Stimulated activated CD4-positive, alpha-beta T cell treated with anti-CD3 and anti-CD28 coated beads, Interleukin-1b, Interleukin-23, amount 100 ng/mL, for 4 hours (primary cell): Measurements from ENCODE around the gene ARMC5.

Source experiments
- DNase-seq, 2 donors: peaks; one replicate each; pipeline ENCODE4 v3.0.0-alpha.2; 2020; ENCODE audit warnings: low read depth in 2 of 2

Gene ARMC5

DNA sequence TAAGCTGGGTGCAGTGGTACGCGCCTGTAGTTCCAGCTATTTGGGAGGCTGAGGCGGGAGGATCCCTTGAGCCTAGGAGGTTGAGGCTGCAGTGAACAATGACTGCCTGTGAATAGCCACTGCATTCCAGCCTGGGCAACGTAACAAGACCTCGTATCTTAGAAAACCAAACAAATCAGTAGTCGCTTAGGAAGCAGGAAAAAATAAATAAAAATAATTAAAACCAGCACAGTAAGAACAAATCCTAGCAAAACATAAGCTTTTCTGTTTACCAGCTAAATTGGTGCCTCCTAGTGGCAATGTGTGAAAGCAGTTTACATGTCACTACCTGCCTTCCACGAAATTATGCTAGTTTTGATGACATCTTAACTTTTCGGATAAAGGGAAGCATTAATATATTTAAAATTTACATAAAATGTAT is 1.3 kb downstream of the ARMC5 start:
- DNase-seq, result no peak

DNA sequence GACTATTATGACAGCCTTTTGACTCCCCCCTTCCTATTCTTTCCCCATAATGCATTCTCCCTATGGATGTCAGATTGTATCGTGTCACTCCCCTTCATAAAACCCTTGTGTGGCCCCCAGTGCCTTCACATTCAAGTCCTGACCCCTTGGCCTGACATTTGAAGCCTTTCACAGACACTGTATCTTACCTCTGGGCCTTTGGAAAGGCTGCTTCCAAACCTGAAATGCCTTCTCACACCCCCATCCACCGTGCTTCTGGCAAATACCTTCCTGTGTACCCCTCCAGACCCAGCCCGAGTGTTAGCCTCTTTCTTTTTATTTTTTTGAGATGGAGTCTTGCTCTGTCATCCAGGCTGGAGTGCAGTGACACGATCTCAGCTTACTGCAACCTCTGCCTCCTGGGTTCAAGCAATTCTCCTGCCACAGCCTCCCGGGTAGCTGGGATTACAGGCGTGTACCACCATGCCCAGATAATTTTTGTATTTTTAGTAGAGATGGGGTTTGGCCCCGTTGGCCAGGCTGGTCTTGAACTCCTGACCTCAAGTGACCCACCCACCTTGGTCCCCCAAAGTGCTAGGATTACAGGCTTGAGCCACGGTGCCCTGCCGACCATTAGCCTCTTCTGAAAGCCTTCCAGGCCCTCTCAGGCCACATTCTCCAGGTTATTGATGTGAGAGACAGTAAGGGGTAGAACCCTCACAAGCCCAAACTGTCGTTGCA is 2.1 kb downstream of the ARMC5 start:
- DNase-seq, result no peak

DNA sequence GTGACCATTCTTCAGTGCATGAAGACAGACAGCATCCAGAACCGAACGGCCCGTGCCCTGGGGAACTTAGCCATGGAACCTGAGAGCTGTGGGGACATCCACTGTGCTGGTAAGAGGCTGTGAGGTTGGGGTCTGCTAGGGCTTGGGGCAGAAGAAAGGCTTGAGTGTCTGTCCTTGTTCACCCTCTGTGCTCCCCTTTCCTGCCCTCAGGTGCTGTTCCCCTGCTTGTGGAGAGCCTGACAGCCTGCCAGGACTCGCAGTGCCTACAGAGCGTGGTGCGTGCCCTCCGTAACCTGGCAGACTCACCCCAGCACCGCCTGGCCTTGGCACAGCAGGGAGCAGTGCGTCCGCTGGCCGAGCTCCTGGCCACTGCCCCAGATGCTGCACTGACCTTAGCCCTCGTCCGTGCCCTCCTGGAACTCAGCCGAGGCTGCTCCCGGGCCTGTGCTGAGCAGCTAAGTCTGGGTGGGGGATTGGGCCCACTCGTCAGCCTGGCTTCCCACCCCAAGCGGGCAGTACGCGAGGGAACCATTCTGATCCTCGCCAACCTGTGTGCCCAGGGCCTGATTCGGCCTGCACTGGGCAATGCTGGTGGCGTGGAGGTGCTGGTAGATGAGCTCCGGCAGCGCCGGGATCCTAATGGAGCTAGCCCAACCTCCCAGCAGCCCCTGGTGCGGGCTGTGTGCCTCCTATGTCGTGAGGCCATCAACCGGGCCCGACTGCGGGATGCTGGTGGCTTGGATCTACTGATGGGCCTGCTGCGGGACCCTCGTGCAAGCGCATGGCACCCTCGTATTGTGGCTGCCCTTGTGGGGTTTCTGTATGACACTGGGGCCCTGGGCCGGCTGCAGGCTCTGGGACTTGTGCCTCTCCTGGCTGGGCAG is 2.9 kb downstream of the ARMC5 start:
- no peak for DNase-seq

DNA sequence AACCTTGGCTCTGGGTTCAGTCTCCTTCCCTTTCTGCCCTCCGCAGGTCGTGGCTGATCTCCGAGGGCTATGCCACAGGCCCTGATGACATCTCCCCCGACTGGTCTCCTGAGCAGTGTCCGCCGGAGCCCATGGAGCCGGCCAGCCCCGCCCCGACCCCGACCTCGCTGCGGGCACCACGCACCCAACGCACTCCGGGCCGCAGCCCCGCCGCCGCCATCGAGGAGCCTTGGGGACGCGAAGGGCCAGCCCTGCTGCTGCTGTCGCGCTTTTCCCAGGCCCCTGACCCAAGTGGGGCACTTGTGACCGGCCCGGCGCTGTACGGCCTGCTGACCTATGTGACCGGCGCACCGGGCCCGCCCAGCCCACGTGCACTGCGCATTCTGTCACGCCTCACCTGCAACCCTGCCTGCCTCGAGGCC is 5.1 kb downstream of the ARMC5 start:
- no peak for DNase-seq

DNA sequence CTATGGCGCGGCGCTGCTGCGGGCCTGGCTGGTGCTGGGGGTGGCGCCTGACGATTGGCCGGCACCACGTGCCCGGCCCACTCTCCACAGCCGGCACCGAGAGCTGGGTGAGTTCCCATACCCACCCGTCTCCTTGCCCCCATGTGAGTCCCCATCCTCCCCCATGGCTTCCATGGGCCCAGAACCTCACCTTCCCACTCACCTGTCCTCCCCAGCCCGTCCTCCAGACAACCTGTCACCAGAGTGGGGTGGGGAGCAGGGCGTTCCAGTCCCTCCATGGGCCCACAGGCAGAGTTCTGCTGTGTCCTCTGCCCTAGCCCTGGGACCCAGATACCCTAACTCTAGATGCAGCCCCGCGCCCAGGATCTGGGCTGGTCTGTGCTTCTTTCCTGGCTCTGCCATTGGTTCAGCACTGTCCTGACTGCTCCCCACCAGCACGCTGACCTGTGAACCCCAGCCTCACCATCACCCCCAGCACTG is 5.5 kb downstream of the ARMC5 start:
- DNase-seq, result no peak

DNA sequence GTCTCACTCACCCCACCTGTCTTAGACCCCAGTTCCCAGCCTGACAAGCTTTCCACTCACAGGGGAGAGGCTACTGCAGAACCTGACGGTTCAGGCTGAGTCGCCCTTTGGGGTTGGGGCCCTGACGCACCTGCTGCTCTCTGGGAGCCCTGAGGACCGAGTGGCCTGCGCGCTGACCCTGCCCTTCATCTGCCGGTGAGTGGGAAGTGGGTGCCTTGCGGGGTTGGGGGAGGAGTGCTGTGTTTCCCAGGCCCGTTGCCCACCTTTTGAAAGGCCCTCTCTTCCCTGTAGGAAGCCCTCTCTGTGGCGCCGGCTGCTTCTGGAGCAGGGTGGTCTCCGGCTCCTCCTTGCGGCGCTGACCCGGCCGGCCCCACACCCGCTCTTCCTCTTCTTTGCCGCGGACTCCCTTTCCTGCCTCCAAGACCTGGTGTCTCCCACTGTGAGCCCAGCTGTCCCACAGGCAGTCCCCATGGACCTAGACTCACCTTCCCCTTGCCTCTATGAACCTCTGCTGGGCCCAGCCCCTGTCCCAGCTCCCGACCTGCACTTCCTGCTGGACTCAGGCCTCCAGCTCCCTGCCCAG is 6.6 kb downstream of the ARMC5 start:
- DNase-seq, result no peak

DNA sequence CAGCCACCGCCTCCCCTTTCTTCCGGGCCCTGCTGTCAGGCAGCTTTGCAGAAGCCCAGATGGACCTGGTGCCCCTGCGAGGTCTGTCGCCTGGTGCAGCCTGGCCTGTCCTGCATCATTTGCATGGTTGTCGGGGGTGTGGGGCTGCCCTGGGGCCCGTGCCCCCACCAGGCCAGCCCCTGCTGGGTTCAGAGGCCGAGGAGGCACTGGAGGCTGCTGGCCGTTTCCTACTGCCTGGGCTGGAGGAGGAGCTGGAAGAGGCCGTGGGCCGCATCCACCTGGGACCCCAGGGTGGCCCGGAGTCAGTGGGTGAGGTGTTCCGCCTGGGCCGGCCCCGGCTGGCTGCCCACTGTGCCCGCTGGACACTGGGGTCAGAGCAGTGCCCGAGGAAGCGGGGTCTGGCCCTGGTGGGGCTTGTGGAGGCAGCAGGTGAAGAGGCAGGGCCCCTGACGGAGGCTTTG is 7.1 kb downstream of the ARMC5 start:
- DNase-seq, result no peak

DNA sequence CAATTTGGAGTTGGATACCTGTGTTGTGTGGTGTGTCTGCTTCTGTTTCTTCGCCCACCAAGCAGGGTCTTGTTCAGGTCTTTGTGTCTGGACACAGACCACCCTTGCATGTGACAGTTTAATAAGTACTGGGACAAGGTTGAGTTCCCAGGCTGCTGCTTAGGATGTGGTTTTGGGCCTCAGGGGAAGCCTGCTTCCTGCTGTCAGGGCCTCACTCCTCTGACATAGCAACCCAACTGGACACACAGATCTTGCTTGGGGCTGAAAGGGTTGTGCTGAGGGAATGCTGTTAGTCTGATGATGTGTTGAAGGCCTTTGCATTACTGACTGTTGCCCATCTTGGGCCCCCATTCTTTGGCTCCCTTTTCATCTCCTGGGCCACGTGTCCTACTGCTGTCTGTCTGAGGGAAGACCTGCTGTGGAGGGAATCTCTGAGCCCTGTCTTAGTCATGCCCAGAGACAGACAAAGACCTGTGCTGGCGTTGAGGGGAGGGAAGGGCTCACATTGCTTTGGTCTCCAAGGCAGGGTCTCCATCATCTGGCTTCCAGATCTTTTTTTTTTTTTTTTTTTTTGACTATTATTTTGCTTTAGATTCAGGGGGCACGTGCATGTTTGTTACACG is 8.0 kb downstream of the ARMC5 start:
- DNase-seq, result no peak

DNA sequence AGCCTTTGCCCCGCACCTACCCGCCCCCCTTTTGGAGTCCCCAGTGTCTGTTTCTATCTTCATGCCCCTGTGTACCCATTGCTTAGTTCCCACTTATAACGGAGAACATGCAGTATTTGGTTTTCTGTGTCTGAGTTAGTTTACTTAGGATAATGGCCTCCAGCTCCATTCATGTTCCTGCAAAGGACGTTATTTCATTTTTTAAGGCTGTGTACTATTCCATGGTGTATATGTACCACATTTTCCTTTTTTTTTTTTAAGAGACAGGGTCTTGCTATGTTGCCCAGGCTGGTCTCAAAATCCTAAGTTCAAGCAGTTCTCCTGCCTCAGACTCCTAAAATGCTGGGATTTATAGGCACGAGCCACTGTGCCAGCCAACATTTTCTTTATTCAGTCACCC is 8.6 kb downstream of the ARMC5 start:
- no peak for DNase-seq

DNA sequence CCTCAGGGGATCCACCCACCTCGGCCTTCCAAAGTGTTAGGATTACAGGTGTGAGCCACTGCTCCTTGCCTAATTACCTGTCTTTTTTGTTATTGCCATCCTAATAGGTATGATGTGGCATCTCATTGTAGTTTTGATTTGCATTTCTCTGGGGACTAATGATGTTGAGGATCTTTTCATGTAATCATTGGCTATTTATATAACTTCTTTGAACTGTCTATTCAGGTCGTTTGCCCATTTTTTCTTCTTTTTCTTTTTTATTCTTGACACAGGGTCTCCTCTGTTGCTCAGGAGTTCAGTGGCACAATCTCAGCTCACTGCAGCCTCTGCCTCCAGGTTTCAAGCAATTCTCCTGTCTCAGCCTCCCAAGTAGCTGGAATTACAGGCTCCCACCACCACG is 11.3 kb downstream of the ARMC5 start:
- DNase-seq, result no peak

DNA sequence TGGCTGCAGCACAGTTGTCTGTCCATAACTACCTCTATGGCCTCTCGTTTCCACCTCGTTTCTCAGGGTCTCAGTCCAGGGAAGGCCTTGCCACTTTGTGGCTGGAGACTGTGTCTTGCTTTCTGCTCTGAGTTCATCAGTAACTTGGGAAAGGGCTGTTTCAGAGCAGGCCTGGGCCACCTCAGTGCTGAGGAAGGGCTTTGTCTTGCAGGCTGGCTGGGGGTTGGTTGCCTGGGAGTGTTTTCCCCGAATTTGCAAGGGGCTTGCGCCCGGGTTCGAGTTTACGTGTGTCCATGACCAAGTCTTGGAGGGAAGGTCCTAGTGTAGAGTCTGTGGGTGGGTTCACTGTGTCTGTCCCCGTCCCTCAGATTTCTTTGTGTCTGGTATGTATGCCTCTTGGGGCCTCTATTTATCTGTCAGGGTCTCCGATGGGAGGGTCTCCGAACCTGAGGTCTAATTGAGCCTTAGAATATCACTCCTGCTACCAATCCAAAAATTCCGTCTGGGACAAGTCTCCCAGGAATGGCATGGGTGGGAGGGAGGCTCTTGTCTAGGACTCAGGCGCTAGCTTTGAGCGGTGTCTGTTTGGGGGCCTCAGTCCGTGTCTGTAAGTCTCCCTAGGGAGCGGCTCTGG is 12.1 kb downstream of the ARMC5 start:
- DNase-seq, result no peak

DNA sequence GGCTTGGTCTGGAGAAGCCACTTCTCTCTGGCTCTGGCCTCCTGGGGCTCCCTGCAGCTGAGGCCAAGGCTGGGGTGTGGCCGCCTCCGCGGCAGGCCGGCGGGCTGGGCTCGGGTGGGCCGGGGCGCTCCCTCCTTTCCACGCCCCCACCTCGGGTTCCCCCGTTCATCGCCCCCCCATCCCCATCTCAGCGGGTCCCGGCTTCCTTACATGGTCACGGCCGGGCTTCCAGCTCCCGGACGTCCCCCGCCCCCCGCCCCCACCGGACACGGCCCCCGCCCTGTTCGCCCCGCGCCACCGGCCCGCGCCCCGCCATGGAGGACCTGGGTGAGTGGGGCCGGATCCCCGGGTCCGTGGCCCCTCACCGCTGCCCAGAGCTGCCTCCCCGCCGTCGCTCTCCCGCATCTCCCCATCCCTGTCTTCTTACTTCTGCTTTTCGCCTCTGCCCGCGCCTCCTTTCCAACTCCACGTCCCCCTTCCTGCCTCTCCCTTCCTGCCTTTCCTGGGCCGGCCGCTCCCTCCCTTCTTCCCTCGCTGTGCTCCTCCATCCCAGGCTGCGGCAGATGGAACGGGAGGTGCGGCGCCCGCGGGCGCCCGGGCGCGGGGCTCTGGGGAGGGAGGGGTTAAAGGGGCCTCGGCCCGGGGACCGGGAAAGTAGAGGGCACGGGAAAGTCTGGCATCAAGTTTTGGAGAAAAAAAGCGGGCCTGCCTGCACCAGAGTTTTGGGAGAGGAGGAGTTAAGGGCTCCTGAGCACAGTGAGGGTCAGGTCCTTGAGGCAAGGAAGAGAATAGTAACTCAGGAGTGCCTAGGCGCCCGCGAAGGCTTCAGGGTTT is 12.8 kb downstream of the ARMC5 start, which contains the start of gene TGFB1I1:
TGFB1I1 (plus strand) TSS at position 278 of the 834 bp plus-strand sequence; CDS start at position 315, 37 bp downstream.
- no peak for DNase-seq

DNA sequence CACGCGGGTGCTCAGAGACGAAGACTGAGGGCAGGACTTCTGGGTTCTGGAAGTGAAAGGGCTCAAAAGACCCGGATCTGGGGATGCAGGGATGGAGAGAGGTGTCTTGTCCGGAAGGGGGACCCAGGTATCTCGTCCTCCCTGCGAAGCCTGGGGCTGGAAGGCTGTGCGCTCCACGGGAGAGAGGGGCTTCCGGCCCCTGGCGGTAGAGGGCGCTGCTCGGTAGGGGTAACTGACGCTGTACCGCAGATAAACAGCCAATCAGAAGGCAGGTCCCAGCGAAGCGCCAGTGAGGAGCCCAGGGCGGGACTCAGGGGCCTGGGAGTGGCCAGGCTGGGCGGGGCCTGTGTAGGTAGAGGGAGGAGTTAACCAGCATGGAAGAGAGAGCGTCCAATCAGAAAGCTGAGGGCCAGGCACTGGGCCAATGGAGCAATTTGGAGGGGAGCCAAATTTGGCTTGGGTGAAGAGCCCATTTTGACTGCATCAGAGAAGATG is 13.5 kb downstream of the ARMC5 start:
- no peak for DNase-seq

DNA sequence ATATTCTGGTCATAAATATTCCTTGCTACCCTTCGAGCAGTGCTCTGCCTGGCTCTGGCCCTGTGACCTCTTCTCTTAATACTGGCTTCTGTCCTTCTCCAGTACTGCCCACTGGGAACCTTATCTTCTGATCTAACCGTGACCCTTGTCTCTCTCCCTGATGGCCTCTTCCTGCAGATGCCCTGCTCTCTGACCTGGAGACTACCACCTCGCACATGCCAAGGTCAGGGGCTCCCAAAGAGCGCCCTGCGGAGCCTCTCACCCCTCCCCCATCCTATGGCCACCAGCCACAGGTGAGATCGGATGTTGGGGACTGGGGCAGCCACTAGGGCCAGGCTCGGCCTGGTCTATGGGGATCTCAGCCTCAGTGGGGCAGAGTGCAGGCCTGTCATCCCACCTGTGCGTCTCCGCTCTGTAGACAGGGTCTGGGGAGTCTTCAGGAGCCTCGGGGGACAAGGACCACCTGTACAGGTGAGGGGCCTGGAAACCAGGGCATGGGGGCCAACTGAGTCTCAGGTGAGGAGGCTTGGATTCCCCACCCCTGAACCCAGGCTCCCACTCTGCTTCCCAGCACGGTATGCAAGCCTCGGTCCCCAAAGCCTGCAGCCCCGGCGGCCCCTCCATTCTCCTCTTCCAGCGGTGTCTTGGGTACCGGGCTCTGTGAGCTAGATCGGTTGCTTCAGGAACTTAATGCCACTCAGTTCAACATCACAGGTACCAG is 14.1 kb downstream of the ARMC5 start:
- no peak for DNase-seq

DNA sequence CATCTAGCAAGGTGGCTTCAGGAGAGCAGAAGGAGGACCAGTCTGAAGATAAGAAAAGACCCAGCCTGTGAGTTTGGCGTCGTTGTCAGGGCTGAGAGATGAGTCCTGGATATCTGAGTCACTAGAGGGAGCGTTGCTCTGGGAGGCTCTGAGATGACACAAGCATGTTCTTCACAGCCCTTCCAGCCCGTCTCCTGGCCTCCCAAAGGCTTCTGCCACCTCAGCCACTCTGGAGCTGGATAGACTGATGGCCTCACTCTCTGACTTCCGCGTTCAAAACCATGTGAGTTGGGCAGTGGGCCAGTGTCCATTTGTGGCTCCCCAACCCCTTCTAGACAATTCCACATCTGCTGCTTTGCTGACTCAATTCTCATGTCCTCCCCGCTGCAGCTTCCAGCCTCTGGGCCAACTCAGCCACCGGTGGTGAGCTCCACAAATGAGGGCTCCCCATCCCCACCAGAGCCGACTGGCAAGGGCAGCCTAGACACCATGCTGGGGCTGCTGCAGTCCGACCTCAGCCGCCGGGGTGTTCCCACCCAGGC is 14.9 kb downstream of the ARMC5 start:
- DNase-seq, result no peak

DNA sequence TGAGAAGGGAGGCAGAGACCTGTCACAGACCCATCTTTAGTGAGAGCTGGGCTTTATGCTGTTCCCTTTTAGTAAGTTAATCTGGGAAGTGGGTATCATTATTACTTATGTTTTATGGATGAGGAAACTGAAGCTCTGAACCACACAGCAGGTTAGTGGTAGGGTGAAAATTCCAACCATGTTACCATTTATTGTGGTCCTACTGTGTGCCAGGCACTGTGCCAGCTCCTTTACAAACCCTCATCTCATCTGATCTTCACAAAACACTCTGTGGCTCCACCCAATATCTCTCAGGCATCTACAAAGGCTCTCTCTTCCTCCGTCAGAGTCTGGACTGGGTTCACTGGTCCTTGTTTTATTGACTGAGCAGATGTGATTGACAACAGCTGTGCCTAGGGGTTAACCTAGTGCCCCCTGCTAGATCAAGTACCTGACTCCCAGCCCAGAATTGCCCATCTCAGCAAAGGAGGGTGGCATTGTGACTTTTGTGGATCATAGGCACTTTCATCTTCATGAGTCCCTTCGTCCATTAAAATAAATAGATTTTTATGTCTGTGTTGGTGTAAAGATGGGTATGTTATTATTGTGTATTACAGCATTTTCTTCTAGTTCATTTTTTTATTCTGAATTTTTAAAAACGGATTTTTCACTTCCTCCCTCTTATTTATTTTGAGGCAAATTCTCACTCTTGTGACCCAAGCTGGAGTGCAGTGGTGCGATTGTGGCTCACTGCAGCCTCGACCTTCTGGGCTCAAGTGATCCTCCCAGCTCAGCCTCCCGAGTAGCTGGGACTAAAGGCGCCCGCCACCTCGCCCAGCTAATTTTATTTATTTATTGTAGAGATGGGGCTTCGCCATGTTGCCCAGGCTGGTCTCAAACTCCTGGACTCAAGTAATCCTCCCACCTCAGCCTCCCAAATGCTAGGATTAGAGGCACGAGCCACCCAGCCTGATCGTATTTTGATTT is 15.8 kb downstream of the ARMC5 start:
- DNase-seq, result no peak

DNA sequence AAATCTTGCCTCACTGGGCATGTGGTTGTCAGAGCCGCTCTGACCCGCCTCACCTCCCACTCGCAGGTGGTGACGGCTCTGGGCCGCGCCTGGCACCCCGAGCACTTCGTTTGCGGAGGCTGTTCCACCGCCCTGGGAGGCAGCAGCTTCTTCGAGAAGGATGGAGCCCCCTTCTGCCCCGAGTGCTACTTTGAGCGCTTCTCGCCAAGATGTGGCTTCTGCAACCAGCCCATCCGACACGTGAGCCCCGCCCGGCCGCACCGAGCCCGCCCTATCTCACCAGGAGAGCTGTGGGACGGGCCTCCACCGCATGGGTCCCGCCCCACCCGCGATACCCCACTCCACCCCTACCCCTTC is 16.6 kb downstream of the ARMC5 start:
- no peak for DNase-seq
